ENCODE measurements around the gene SLC46A1.

Gene SLC46A1

DNA sequence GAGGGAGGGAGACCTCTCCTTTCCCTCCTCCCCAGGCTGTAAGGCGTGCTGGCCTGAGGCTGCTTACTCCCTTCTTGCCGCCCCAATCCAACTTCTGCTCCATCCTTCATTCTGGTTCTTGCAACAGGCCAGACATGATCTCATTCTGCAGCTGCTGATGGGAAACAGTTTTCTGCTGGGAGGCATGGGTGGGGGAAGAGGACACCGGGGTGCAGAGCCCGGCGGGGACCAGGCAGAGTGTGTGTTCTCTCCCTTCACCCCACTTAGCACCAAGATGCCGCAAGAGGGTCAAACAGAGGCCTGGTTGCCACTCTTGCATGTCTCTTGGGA, 33.1 kb downstream of the SLC46A1 start:
- H3K4me2 ChIP-seq (ENCODE audit: low read length): peak overlapping the region; percentile 93
- H3K9ac ChIP-seq (ENCODE audit: low read length): peak overlapping the region; percentile 85
- H3K27ac ChIP-seq (ENCODE audit: low read length): no peak overlapping the region
- no peaks in the 10 kb centered on the region for H3K27me3 ChIP-seq (ENCODE audit: low read depth, low read length)
- TF ChIP-seq, protein P1, sequence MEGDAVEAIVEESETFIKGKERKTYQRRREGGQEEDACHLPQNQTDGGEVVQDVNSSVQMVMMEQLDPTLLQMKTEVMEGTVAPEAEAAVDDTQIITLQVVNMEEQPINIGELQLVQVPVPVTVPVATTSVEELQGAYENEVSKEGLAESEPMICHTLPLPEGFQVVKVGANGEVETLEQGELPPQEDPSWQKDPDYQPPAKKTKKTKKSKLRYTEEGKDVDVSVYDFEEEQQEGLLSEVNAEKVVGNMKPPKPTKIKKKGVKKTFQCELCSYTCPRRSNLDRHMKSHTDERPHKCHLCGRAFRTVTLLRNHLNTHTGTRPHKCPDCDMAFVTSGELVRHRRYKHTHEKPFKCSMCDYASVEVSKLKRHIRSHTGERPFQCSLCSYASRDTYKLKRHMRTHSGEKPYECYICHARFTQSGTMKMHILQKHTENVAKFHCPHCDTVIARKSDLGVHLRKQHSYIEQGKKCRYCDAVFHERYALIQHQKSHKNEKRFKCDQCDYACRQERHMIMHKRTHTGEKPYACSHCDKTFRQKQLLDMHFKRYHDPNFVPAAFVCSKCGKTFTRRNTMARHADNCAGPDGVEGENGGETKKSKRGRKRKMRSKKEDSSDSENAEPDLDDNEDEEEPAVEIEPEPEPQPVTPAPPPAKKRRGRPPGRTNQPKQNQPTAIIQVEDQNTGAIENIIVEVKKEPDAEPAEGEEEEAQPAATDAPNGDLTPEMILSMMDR (IDR thresholded peaks at IDR 0.05; ENCODE audit: low read depth, low read length): no peak
- no peak for TF ChIP-seq EZH2phosphoT487 (IDR thresholded peaks at IDR 0.05; ENCODE audit: low read depth)
- no peaks in the 10 kb centered on the region for H3K9me3 ChIP-seq (ENCODE audit: insufficient read depth, low read length)
- peak overlapping the region; percentile 97 for H3K4me3 ChIP-seq (ENCODE audit: low read length)
- H2AFZ ChIP-seq (ENCODE audit: low read depth, low read length): no peak overlapping the region
- peaks cover 16% of the 10 kb centered on the region for H3K4me1 ChIP-seq (ENCODE audit: low read length)
- H4K20me1 ChIP-seq (ENCODE audit: insufficient read depth, low read length): peaks cover 12% of the 10 kb centered on the region; the same call in 1 of the 2 replicates
- no peaks in the 10 kb centered on the region for H3K36me3 ChIP-seq (replicated peaks; ENCODE audit: low read depth, low read length)
- H3K79me2 ChIP-seq (ENCODE audit: low read length): peaks cover 34% of the 10 kb centered on the region

DNA sequence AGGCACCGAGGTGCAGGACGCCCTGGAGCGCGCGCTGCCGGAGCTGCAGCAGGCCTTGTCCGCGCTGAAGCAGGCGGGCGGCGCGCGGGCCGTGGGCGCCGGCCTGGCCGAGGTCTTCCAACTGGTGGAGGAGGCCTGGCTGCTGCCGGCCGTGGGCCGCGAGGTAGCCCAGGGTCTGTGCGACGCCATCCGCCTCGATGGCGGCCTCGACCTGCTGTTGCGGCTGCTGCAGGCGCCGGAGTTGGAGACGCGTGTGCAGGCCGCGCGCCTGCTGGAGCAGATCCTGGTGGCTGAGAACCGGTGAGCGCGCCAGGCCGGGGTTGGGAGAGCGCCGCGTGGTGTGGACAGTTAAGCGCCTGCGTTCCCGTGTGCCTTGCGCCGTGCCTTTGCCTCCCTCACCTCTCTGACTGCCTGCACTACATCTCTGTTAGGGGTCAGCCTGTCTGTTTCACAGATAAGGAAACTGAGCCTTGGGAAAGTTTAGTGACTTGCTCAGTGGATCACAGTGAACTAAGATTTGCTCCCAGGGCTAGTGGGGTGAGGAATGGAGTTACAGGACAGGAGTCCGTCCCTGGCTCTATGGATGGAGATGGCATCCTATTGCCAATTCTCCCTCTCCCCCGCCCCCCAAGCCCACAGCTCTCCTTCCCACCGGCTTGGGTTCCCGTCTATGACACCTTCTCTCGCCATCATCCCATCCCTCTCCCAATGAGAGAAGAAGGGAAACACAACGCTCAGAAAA, 33.6 kb downstream of the SLC46A1 start:
- Histone ChIP-seq H3K4me3 (ENCODE audit: low read length) (peak overlapping the region; percentile 97), H3K27me3 (ENCODE audit: low read depth, low read length) (no peaks in the 10 kb centered on the region), H3K36me3 (replicated peaks; ENCODE audit: low read depth, low read length) (no peaks in the 10 kb centered on the region), H3K79me2 (ENCODE audit: low read length) (peaks cover 34% of the 10 kb centered on the region), H4K20me1 (ENCODE audit: insufficient read depth, low read length) (peaks cover 12% of the 10 kb centered on the region; the same call in 1 of the 2 replicates), H3K27ac (ENCODE audit: low read length) (peak overlapping the region; percentile 59), H2AFZ (ENCODE audit: low read depth, low read length) (peak overlapping the region; percentile 76; the same call in 1 of the 2 replicates), H3K4me1 (ENCODE audit: low read length) (peaks cover 16% of the 10 kb centered on the region), H3K4me2 (ENCODE audit: low read length) (peak overlapping the region; percentile 93), H3K9ac (ENCODE audit: low read length) (peak overlapping the region; percentile 85), H3K9me3 (ENCODE audit: insufficient read depth, low read length) (no peaks in the 10 kb centered on the region)
- TF ChIP-seq, protein P1 (IDR thresholded peaks at IDR 0.05; ENCODE audit: low read depth, low read length): no peak
- no peak for TF ChIP-seq EZH2phosphoT487 (IDR thresholded peaks at IDR 0.05; ENCODE audit: low read depth)

DNA sequence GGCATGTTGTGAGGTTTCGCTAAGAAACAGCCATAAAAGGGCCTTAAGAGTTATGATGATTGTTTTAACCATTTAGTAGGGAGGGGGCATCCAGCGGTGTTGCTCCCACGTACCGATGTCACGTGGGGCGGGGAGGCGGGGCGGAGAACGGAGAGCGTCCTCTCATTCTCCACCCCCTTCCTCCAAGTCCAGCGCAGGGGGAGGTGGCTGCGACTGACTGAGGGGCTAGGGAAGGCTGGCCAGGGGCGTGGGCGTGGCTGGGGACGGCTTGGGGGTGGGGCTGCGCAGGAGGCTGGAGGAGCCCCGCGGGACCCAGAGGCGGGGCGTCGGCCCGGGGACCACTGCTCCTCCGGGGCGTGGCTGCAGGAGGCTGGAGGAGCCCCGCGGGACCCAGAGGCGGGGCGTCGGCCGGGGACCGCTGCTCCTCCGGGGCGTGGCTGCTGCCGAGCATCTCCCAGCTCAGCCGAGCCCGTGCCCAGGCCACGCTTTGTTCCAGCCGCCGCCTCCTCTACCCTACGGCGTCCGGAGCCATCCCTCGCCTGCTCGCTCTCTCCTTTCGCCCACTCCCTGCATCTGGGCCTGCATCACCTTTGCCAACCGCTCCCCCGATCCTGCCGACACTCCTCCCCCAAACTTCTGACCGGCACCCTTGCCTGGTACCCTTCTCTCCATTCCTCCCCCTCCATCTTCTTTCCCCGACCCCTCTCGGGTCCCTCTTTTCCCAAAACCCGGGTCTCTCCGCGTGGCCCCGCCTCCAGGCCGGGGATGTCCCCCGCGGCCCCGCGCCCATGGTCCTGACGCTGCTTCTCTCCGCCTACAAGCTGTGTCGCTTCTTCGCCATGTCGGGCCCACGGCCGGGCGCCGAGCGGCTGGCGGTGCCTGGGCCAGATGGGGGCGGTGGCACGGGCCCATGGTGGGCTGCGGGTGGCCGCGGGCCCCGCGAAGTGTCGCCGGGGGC, 34.5 kb downstream of the SLC46A1 start, which contains the start of gene SARM1:
TSS of gene SARM1 (plus strand) at position 450 of the 958 bp plus-strand sequence. CDS start at position 789, 339 bp downstream.
- Histone ChIP-seq H3K4me3 (ENCODE audit: low read length) (peak within 1 kb of the TSS; percentile 97), H3K4me2 (ENCODE audit: low read length) (peak within 1 kb of the TSS; percentile 93), H2AFZ (ENCODE audit: low read depth, low read length) (peak within 1 kb of the TSS; percentile 76; the same call in 1 of the 2 replicates), H3K4me1 (ENCODE audit: low read length) (peaks cover 16% of the 10 kb centered on the region), H4K20me1 (ENCODE audit: insufficient read depth, low read length) (peaks cover 12% of the 10 kb centered on the region; the same call in 1 of the 2 replicates), H3K36me3 (replicated peaks; ENCODE audit: low read depth, low read length) (no peaks in the 10 kb centered on the region), H3K27me3 (ENCODE audit: low read depth, low read length) (no peaks in the 10 kb centered on the region), H3K9ac (ENCODE audit: low read length) (peak within 1 kb of the TSS; percentile 85), H3K79me2 (ENCODE audit: low read length) (peaks cover 34% of the 10 kb centered on the region), H3K9me3 (ENCODE audit: insufficient read depth, low read length) (no peaks in the 10 kb centered on the region), H3K27ac (ENCODE audit: low read length) (peak within 1 kb of the TSS; percentile 59)
- TF ChIP-seq EZH2phosphoT487 (IDR thresholded peaks at IDR 0.05; ENCODE audit: low read depth): no peak
- TF ChIP-seq, protein P1 (IDR thresholded peaks at IDR 0.05; ENCODE audit: low read depth, low read length): no peak

DNA sequence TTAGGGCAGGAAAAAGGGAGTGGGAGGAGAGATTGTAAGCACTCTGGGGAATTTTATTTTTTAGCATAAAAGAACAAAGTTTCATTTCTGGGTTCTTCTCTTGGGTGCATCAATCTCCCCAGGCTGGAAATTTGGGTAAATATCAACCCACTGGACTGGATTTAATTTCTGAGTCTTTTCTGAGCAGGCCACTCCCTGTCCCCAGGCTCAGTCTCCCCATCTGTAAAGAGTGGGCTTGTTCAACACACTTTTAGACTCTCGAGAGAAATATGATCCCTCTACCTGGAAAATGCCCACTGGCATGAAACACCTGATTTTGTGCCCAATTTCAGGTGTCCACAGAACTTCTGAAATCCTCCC, 35.3 kb downstream of the SLC46A1 start:
- no peak for TF ChIP-seq EZH2phosphoT487 (IDR thresholded peaks at IDR 0.05; ENCODE audit: low read depth)
- TF ChIP-seq, protein P1 (IDR thresholded peaks at IDR 0.05; ENCODE audit: low read depth, low read length): no peak
- Histone ChIP-seq H2AFZ (ENCODE audit: low read depth, low read length) (peak overlapping the region; percentile 48; the same call in 1 of the 2 replicates), H3K4me1 (ENCODE audit: low read length) (peaks cover 16% of the 10 kb centered on the region), H3K4me2 (ENCODE audit: low read length) (peak overlapping the region; percentile 72), H3K27ac (ENCODE audit: low read length) (peak overlapping the region; percentile 36), H3K9me3 (ENCODE audit: insufficient read depth, low read length) (no peaks in the 10 kb centered on the region), H3K79me2 (ENCODE audit: low read length) (peaks cover 31% of the 10 kb centered on the region), H4K20me1 (ENCODE audit: insufficient read depth, low read length) (peaks cover 12% of the 10 kb centered on the region; the same call in 1 of the 2 replicates), H3K9ac (ENCODE audit: low read length) (peak overlapping the region; percentile 51), H3K4me3 (ENCODE audit: low read length) (peak overlapping the region; percentile 97), H3K36me3 (replicated peaks; ENCODE audit: low read depth, low read length) (no peaks in the 10 kb centered on the region), H3K27me3 (ENCODE audit: low read depth, low read length) (no peaks in the 10 kb centered on the region)
